GM18868 (cell line): Measurements from ENCODE around the gene RBM45.
A peak's percentile ranks its signal among the peaks of the same experiment; 100 is the strongest.
"Not testable (repeated sequence)": the region's sequence is repeated elsewhere in the genome, so short reads cannot be mapped to it uniquely, and the experiment has no call there.

ENCODE experiments used
- ATAC-seq: cut with Tn5 transposase; IDR thresholded peaks from one replicate; pipeline ENCODE4 v1.9.1; 2021; ENCODE audit warnings: mild to moderate bottlenecking, moderate library complexity; ENCODE audit not compliant: unreplicated experiment

The RBM45 gene, protein sequence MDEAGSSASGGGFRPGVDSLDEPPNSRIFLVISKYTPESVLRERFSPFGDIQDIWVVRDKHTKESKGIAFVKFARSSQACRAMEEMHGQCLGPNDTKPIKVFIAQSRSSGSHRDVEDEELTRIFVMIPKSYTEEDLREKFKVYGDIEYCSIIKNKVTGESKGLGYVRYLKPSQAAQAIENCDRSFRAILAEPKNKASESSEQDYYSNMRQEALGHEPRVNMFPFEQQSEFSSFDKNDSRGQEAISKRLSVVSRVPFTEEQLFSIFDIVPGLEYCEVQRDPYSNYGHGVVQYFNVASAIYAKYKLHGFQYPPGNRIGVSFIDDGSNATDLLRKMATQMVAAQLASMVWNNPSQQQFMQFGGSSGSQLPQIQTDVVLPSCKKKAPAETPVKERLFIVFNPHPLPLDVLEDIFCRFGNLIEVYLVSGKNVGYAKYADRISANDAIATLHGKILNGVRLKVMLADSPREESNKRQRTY

DNA sequence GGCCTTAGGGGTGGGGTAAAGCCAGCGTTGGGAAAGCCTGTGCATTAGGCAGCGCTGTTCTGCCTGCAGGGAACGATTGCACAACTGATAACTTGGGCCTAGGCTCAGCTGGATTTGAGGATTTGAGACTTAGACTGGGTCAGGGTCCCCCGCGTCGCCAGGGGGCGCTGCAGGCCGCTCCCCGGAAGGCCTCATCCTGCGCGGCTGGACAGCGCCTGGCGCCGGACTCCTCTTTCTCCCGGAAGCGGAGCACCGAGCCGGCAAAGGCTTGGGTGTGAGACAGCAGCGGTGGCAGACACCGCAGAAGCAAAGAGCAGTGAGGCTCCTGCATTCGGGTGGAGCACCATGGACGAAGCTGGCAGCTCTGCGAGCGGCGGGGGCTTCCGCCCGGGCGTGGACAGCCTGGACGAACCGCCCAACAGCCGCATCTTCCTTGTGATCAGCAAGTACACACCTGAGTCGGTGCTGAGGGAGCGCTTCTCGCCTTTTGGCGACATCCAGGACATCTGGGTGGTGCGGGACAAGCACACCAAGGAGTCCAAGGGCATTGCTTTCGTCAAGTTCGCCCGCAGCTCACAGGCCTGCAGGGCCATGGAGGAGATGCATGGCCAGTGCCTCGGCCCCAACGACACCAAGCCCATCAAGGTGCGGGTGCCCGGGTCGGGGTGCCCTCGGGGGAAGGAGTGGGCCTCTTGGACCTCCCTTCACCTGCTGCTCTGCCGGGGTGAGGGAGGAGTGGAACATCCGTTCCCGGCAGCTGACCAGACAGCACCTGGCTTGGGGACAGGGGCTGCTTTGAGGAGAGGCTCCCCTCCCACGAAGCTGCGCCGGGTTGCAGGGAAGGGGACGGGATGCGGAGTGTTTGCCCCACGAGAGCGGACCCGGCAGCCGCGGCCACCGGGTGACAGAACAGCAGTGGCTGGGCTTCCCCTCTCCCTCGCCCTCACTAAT is at the start of gene RBM45:
RBM45 (plus strand) TSS at position 236 of the 951 bp plus-strand sequence; CDS start at position 346, 110 bp downstream.
- ATAC-seq, result peak; percentile 91

DNA sequence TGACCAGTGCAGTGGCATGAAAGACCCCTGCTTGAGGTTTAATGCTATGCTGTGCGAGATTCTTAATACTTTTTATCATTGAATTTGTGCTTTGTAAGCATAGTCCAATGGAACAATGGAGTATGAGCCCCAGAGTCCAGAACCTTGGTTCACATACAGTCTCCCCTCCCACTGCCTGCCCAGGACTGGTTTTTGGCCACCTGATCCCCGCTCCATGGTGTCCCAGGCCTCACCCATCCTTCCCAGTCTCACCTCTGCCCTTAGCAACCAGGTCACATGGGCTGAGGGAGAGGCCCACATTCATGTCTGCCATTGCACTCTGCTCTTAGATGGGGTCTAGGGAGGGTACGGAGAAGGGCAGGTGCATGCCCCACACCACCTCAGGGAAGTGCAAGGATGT is 45.9 kb upstream of the RBM45 start:
- no peak for ATAC-seq

DNA sequence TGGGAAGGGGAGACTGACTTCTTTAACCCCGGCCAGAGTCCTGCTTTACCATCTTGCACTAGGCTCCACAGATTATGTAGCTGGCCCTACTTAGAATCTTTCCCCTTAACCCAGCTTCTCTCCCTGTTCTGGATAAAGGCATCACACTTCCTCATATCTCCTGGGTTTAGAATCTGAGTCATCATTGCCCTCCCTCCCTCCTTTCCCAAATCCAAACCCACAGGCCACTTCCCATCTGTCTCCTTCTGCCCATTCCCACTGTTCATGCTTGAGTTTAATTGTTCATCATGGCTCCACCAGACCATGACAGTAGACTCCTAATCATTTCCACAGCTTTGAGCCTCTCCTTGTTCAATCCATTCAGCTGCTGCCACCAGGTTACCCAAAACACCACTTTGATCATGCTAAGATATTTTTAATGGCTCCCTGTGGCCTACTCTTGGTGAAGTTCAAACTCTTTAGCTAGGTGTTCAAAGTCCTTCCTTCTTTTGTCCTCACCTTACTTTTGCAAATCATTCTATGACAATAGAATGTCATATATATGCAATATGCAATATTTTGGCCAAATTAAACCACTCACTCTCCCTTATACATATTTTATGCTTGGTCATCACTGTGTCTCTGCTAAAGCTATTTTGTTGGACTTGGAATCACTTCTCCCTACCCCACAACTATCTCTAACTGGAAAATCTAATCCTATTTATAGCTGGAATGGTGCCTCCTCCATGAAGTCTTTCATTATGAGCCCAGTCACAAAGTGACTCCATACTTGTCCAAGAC is 45.2 kb upstream of the RBM45 start:
- no peak for ATAC-seq

DNA sequence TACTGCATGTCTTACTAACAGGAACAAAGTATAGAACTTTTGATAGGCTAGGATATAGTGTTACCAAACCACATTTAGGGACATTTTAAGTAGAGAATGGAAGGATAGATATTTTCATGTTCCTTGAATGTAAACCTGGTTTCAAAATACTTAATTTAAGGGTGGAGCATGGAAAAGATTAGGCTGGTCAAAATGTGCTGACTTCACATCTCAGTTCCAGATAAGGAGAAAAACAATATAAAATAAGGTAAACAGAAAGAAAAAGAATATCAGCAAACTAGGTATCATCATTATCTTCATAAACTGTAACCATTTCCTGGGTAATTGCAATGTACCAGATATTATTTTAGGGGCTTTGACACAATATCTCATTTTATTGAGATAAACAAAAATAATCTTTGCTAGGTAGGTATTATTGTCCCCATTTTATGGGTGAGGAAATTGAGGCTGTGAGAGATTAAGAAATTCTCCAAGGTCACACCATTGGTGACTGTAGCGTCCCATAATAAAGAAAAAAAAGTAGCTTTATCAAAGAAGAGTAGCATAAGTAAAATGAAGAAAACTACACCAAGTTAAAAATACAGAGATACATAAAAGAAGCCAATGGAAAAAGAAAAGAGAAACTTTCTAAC is 43.3 kb upstream of the RBM45 start:
- no peak for ATAC-seq

DNA sequence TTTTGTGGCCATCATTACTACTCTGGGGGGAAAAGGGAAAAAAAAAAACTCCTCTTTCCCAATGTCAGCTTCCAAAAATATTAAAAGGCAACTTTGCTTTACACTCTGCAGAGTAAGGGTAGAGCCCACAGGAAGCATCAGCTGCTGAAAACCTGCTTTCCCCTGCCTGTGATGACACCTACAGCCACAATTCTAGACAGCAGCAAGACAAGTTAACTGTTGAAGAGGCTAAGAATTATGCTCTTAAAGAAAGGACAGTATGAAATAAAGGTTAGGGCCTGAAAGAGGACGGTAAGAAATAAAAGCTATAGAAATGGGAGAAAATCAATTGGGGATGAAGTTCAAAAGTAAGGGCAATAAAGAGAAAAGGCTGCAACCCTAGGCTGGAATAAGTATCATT is 42.7 kb upstream of the RBM45 start:
- no peak for ATAC-seq

DNA sequence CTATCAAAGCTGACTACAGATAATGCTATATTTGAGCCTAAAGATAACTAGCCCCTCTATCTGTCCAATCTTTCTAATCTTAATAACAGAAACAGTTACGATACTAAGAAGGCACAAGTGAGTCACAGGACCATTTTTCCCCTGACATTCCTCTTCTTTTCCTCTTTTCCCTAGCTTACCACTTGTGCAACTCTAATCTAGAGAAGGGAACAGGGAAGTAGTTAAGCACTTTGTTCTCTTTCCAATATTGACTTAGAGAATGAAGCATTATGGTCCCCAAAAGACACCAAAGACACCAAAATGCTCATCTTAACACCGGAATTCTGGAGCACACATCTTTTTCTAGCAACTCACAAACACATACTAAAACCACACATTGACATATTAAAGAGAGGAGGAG is 41.4 kb upstream of the RBM45 start:
- no peak for ATAC-seq

DNA sequence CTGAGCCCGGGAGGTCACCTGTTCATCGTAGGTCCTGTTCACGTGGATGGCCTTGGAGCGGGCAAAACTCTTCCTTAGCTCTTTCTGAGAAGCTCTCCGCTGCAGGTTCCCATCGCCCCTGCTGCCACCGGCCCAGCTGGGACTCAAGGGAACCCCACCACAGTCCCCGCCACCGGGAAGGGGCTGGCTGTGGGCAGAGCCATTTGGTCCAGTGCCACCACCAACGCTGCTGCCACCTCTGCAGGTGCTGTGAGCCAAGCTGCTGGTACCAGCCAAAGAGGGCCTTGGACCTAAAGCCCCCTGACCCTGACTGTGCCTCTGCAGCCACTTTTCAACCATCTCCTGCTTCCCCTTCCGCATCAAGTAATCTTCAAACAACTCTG is 40.2 kb upstream of the RBM45 start:
- no peak for ATAC-seq

DNA sequence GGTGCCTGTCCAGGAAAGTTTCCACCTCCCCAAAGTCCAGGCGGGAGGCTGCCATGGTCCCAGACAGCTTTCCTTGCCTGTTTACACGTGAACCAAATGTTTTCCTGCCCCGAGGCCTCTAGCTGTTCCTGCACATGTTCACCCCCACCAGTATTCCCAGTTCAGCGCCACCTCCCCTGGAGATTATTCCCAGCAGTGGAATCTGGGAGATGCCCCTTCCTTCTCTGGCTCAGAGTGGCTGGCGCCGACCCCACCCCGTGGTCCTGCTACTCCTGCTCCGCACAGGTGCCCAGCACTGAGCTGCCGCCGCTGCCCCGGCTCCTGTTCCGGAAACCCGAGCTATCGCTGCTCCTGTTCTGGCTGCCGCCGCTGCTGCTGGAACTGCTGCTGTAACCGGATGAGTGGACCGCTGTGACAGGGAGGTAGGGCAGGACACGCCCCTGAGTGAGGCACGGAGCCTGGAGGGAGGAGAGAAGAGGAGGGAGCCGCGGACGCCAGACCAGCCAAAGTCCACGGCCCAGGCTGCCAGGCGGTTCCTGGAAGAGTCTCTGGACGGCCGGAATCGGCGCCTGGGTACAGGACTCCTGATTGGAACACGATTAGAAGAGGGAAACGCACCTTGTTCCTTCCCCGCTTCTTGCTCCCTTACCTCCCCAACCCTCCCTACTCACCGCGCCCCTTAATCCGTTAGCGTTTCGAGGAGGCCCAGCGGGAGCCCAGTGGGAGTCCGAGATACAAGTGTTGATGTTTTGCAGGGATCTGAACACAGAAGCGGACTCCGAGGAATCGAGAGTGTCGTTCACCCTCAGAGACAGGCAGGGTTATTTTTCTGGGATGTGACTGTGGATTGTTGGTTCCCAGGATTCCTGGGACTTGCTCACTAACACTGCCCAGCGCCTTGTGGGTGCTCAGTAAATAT is 39.6 kb upstream of the RBM45 start, which contains the start of gene PDE11A:
PDE11A (minus strand) TSS at position 395 of the 919 bp plus-strand sequence; CDS start at position 55, 340 bp downstream.
- peak; percentile 58 for ATAC-seq

DNA sequence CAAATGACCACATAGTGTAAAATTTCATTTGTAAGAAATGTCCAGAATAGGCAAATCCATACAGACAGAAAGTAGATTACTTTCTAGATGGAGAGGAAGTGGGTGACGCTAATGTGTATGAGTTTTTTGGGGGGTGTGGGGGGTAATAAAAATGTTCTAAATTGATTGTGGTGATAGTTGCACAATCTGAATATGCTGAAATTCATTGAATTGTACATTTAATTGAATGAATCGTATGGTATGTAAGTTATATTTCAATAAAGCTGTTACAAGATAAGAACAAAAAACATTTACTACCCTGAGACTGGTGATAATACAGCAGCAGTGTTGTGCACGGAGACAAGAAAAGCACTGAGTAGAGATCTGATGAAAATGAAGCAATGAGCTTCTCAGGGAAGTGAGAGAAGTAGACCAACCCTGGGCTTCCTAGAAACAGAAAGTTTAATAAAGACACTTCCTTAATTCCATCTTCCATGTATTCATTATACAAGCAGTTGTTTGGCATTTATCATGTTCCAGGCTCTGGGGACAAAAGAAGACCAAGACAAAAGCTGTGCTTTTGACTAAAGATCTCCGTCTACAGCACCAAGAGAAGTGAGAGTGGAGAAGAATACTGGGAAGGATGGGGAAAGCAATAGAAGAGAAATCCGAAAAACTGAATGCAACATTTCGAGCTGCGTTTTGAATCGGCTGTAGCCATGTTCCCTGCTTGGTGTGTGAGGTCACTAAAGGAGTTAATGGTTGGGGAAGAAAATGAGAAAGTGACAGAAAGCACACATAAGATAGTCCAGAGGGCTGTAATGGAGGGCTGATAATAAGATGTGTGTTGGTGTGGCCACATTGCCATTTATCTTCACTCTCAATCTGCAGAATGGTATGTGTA is 37.9 kb upstream of the RBM45 start:
- no peak for ATAC-seq

DNA sequence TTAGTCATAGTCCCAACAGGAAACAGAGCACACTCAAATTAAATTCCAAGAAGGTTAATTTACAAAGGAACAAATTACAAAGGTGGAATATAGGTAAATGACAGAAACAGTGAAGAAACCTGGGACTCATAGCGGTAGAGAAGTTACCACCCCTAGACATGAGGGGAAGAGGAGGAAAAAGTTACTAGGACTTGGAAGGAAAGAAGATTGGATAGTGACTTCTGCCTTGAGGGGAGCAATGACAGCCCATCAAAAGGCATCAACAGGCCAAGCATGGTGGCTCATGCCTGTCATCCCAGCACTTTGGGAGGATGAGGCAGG is 37.3 kb upstream of the RBM45 start:
- no peak for ATAC-seq

DNA sequence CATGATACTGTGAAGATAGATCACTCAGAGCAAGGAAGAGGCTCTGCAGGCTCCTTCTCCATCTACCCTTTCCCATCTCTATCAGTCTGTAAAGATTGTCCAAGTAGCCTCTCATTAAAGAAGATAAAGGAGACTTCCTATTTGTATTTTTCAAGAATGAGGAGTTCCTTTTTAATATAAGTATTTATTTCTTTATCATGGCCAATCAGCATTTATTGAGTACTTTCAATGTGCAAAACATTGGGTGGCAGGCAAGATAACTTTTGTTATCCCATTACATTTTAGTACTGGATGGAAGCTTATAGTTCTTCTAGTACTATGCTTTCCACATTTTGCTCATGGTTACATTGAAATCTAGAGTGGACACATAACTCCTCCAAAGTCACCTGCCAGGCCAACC is 36.1 kb upstream of the RBM45 start:
- ATAC-seq, result no peak

DNA sequence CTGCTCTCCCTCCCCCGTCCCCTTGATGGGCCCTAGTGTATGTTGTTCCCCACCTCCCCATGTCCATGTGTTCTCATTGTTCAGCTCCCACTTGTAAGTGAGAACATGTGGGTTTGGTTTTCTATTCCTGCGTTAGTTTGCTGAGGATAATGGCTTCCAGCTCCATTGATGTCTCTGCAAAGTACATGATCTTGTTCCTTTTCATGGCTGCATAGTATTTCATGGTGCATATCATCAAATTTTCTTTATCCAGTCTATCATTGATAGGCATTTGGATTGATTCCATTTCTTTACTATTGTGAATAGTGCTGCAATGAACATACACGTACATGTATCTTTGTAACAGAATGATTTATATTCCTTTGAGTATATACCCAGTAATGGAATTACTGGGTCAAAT is 33.0 kb upstream of the RBM45 start:
- not testable (repeated sequence) for ATAC-seq

DNA sequence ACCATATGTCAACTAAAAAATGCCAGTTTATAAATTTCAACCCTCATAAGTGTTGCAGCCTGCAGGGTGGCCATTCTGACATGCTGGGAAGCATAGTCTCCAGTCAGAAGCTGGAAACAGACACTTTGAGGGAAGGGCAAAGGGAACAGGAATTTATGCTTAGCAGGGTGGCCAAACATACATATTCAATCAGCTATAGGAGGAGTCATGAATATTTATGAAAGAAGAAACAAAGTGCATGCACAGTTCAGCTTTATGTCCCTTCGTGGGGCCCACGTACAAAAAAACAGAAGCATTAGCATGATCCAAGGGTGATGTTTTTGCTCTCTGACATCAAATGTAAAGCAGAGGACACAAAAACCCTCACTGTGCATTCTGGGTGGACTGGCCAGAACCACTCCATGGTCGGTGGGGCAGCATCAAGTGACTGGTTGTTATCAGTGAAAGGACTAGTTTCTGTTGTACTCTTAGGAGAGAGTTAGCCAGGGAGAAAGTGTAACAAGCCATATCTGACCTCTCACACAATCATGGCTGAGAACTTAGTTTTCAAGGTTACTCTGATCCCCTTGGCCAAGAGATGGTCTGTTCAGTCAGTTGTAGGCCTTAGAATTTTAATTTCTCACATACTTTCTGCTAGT is 29.7 kb upstream of the RBM45 start:
- ATAC-seq, result no peak

DNA sequence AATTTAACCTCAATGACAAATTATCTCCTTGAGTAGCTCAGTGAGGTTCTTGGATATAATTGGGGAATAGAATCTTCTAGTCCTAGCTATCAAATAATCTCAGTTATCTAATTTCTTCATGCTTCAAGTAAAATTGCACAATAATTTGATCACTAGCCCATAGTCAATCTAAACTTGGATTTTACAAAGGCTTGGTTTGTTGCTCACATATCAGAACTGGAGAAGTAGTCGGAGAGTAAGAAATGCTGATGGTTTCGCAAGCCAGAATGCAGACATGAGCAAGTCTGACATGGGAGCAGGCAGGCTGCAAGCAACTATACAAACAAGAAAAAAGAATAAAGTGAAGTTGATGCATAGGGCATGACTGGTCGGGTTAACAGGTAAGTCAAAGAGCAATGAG is 28.0 kb upstream of the RBM45 start:
- ATAC-seq, result no peak

DNA sequence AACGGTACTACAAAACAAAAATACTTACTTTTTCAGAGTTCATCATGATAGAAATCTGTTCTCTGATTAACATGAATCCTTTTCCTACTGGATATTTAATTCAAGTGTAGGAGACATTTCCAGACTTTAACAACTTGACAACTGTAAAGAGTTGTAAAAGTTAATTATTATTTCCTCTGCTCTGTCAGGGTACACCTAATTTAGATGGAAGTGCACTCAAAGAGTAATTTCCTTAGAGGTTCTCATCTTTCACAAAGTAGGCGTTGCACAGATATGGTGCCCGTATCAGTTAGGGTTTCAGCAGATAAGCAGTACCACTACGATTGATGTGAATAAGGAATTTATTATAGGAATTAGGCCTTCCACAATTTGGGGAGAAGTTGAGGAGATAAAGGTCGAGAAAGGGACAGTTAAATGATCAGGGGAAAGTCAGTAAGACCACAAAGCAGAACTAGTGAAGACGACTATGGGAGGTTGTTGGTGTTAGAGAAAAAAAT is 23.4 kb upstream of the RBM45 start:
- no peak for ATAC-seq

DNA sequence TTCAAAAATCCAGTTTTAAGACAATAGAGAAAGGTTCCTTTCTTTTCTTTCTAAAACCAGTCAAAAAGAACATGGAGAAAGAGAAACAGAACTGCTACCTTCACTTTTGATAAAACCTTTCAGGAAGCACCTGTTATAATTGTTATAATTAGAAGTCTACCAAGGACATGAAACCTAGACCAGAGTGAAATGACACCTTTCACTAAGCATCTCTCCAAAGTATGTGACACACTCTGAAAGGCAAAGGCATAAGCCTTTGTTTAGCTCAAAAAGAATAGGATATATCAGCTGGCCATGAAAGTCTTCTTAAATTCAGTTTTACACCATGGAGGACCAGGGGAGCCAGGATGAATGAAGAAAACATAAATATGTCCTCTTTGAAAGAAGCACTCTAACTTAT is 18.8 kb upstream of the RBM45 start:
- ATAC-seq, result no peak

DNA sequence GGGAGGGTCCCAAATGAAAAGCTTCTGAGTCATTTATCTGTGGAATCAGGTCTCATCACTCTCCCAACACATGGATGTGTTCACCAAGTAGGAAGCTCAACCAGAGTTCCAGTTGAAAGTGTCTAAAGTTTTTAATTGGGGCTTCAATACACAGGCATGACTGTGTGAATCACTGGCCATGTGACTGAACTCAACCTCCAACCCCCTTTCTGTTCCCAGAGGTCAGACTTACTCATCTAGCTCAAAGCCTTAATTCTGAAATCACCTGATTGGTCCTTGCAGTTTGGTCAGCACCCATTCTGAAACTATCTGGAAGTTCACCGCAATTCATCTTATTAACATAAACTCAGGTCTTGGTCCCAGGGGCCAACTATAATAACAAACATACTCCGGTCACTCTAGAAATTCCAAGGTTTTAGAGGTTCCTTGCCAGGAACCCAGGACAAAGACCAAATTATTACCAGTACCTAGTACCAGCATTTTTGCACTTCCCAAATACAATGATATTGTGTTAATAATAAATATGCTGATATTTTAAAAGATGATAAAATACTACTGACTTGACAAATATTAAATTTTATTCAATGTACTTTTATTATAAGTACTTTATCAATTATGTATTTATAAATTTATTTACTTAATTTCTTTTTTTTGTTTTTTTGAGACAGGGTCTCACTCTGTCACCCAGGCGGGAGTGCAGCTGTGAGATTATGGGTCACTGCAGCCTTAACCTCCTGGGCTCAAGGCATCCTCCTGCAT is 10.7 kb upstream of the RBM45 start:
- no peak for ATAC-seq
